GM12891 (cell line): Measurements from ENCODE around the gene MYO15A.

ENCODE experiments used
- POLR2AphosphoS5 ChIP-seq: IDR thresholded peaks from 2 replicates; pipeline ENCODE4 v1.6.1; 2011; ENCODE audit warnings: low read depth, low read length, control low read depth
- SPI1 ChIP-seq: IDR thresholded peaks from 2 replicates; pipeline ENCODE4 v1.6.1; 2011; ENCODE audit warnings: low read depth, low read length, control low read depth

- no peak for TF ChIP-seq SPI1
- TF ChIP-seq POLR2AphosphoS5: no peak
Observed at GRCh38 chr17:18185832-18186626, 77.5 kb downstream of the MYO15A start.
